SK-N-SH (cell line): ENCODE results near the gene CCDC102A. TPM values are rescaled to one million over a fixed set of nuclear protein-coding genes. Genes with fewer than 3 reads are reported as not detected.

Source experiments
- CTCF ChIA-PET: fragments of 300-600, 350-600 bp; formaldehyde crosslinking; extraction: SDS; loops from one replicate; lab custom pipeline; 2021; lab: Yijun Ruan, JAX
- POLR2A ChIA-PET: fragments of 350-600 bp; sonication (Branson Sonifier 250); formaldehyde crosslinking; extraction: SDS; loops from one replicate; lab custom pipeline; 2020; ENCODE audit warnings: antibody characterized with exemption, inconsistent platforms; lab: Yijun Ruan, JAX
- DNase-seq: peaks from one replicate; pipeline ENCODE4 v3.0.0; 2012
- H2AFZ ChIP-seq: fragments of 200-600 bp; sonication (generic); 2 replicates; pipeline ENCODE4 v1.8.1; 2016; ENCODE audit warnings: antibody characterized with exemption, mild to moderate bottlenecking, low read depth
- H3F3A ChIP-seq: fragments of 200-600 bp; sonication (generic); replicated peaks from 2 replicates; pipeline ENCODE3; 2016; ENCODE audit warnings: antibody characterized with exemption, mild to moderate bottlenecking; ENCODE audit not compliant: insufficient read depth
- H3K27ac ChIP-seq, 2 experiments: fragments of 200-500 bp in 1 of 2; fragments of 200-600 bp in 1 of 2; sonication (Bioruptor generic) in 1 of 2; sonication (generic), shearing (Covaris generic) in 1 of 2; 2 replicates each; pipeline versions ENCODE4 v1.5.1 to v1.6.1; 2014 to 2016; ENCODE audit warnings: low read depth in 2 of 2, inconsistent platforms in 1 of 2, low read length in 1 of 2, mild to moderate bottlenecking in 1 of 2, mixed read lengths in 1 of 2
- H3K27me3 ChIP-seq: fragments of 200-600 bp; sonication (generic), shearing (Covaris generic); 2 replicates; pipeline ENCODE4 v1.6.1; 2016; ENCODE audit warnings: mixed run types; ENCODE audit not compliant: insufficient read depth
- H3K36me3 ChIP-seq, 2 experiments: fragments of 200-500 bp in 1 of 2; fragments of 200-600 bp in 1 of 2; sonication (Bioruptor generic) in 1 of 2; sonication (generic) in 1 of 2; replicated peaks in 1 of 2; 2 replicates each; pipeline versions ENCODE3 to v1.5.1; 2014 to 2016; ENCODE audit warnings: low read length in 1 of 2, mild to moderate bottlenecking in 1 of 2; ENCODE audit not compliant: insufficient read depth in 2 of 2, control insufficient read depth in 1 of 2
- H3K4me1 ChIP-seq, 2 experiments: fragments of 200-500 bp in 1 of 2; fragments of 200-600 bp in 1 of 2; sonication (Bioruptor generic) in 1 of 2; sonication (generic), shearing (Covaris generic) in 1 of 2; 2 replicates each; pipeline versions ENCODE4 v1.5.1 to v1.6.1; 2014 to 2016; ENCODE audit warnings: low read depth in 1 of 2, low read length in 1 of 2, mixed run types in 1 of 2; ENCODE audit not compliant: insufficient read depth in 2 of 2, control insufficient read depth in 1 of 2
- H3K4me2 ChIP-seq: fragments of 200-600 bp; sonication (generic), shearing (Covaris generic); 2 replicates; pipeline ENCODE4 v1.6.1; 2017; ENCODE audit warnings: mixed run types
- H3K4me3 ChIP-seq, 2 experiments: fragments of 200-500 bp in 1 of 2; fragments of 200-600 bp in 1 of 2; sonication (Bioruptor generic) in 1 of 2; sonication (generic), shearing (Covaris generic) in 1 of 2; 2 replicates each; pipeline versions ENCODE4 v1.5.1 to v1.8.1; 2014 to 2016; ENCODE audit warnings: low read depth in 2 of 2, inconsistent platforms in 1 of 2, low read length in 1 of 2, mild to moderate bottlenecking in 1 of 2, mixed read lengths in 1 of 2, moderate library complexity in 1 of 2
- H3K79me2 ChIP-seq: fragments of 200-600 bp; sonication (generic); 2 replicates; pipeline ENCODE4 v1.8.1; 2017; ENCODE audit warnings: mild to moderate bottlenecking; ENCODE audit not compliant: insufficient read depth
- H3K9ac ChIP-seq: fragments of 200-600 bp; sonication (generic); 2 replicates; pipeline ENCODE4 v1.6.1; 2017; ENCODE audit warnings: mixed run types
- H3K9me2 ChIP-seq: fragments of 200-600 bp; sonication (generic); 2 replicates; pipeline ENCODE4 v1.6.1; 2017; ENCODE audit warnings: mixed run types
- H3K9me3 ChIP-seq: fragments of 200-600 bp; sonication (generic); 2 replicates; pipeline ENCODE4 v1.6.1; 2017; ENCODE audit warnings: mixed run types, mild to moderate bottlenecking, moderate library complexity
- H4K20me1 ChIP-seq: fragments of 200-600 bp; sonication (generic); 2 replicates; pipeline ENCODE4 v1.6.1; 2017; ENCODE audit warnings: mild to moderate bottlenecking, mixed run types; ENCODE audit not compliant: insufficient read depth
- CTCF ChIP-seq: fragments of 200-600 bp; sonication (generic); IDR thresholded peaks from 2 replicates; pipeline ENCODE4 v1.6.1; 2017; ENCODE audit warnings: antibody characterized with exemption, mild to moderate bottlenecking, moderate library complexity
- ELF1 ChIP-seq: IDR thresholded peaks from 2 replicates; pipeline ENCODE4 v1.4.0; 2012
- EP300 ChIP-seq, 2 experiments: IDR thresholded peaks; 2 replicates each; pipeline versions ENCODE4 v1.4.0 to v1.6.1; 2012; ENCODE audit warnings: borderline replicate concordance in 1 of 2, low read depth in 1 of 2, low read length in 1 of 2
- EZH2phosphoT487 ChIP-seq: fragments of 200-600 bp; sonication (generic); IDR thresholded peaks from 2 replicates; pipeline ENCODE4 v1.6.1; 2017; ENCODE audit warnings: low read depth, mixed run types, mild to moderate bottlenecking, antibody characterized with exemption, moderate library complexity, borderline replicate concordance
- FOXM1 ChIP-seq: IDR thresholded peaks from 2 replicates; pipeline ENCODE4 v1.4.0; 2012; ENCODE audit warnings: low read depth, mild to moderate bottlenecking
- GATA2 ChIP-seq: sonication (generic); formaldehyde crosslinking; IDR thresholded peaks from 2 replicates; pipeline ENCODE4 v1.5.0; 2020; ENCODE audit warnings: mild to moderate bottlenecking, missing genetic modification reagents
- JUND ChIP-seq: IDR thresholded peaks from 2 replicates; pipeline ENCODE4 v1.4.0; 2012
- MXI1 ChIP-seq: IDR thresholded peaks from 2 replicates; pipeline ENCODE4 v1.6.1; 2012; ENCODE audit warnings: mild to moderate bottlenecking, low read depth, low read length, improper control_type of control experiment
- NFIC ChIP-seq: IDR thresholded peaks from 2 replicates; pipeline ENCODE4 v1.4.0; 2012; ENCODE audit warnings: borderline replicate concordance
- POLR2AphosphoS5 ChIP-seq: IDR thresholded peaks from 2 replicates; pipeline ENCODE4 v1.6.1; 2012; ENCODE audit warnings: low read depth, low read length
- RCOR1 ChIP-seq: fragments of 150-350 bp; IDR thresholded peaks from 2 replicates; pipeline ENCODE4 v1.6.1; 2017; ENCODE audit warnings: antibody characterized with exemption, low read length
- RXRA ChIP-seq: IDR thresholded peaks from 2 replicates; pipeline ENCODE4 v1.4.0; 2012; ENCODE audit warnings: low read depth, mild to moderate bottlenecking, borderline replicate concordance
- TCF12 ChIP-seq: IDR thresholded peaks from 2 replicates; pipeline ENCODE4 v1.4.0; 2012
- USF1 ChIP-seq: IDR thresholded peaks from 2 replicates; pipeline ENCODE4 v1.4.0; 2012; ENCODE audit warnings: low read depth, borderline replicate concordance
- YY1 ChIP-seq: IDR thresholded peaks from 2 replicates; pipeline ENCODE4 v1.4.0; 2012; ENCODE audit warnings: low read depth, mild to moderate bottlenecking
- WGBS: methylation state at CpG from one replicate; pipeline ENCODE4 v1.1.6; 2017; ENCODE audit warnings: low lambda C conversion rate; 5-methylcytosine and 5-hydroxymethylcytosine counted together
- polyA plus RNA-seq, 3 experiments: library from polyadenylated mRNA; depleted of rRNA; stranded (reverse); fragments of >200 nt; gene quantifications; 2 replicates each; pipeline ENCODE4 v1.2.3, GENCODE V29; 2012
- TF ChIP-seq, protein P1 (sequence below): fragments of 150-350 bp; IDR thresholded peaks from 2 replicates; pipeline ENCODE4 v1.6.1; 2016; ENCODE audit warnings: mild to moderate bottlenecking, low read depth, low read length
- TF ChIP-seq, protein P2 (sequence below): IDR thresholded peaks from 2 replicates; pipeline ENCODE4 v1.4.0; 2012; ENCODE audit warnings: low read depth

Gene CCDC102A
- polyA plus RNA-seq, 1 of the 3 experiments (the other 2 are of a cell fraction), result 26.2 TPM

- TF ChIP-seq CTCF (no peak), TCF12 (no peak), NFIC (no peak)
These were observed 27.0 kb downstream of the CCDC102A start (continued) for GRCh38 chr16:57509231-57509923.

DNA sequence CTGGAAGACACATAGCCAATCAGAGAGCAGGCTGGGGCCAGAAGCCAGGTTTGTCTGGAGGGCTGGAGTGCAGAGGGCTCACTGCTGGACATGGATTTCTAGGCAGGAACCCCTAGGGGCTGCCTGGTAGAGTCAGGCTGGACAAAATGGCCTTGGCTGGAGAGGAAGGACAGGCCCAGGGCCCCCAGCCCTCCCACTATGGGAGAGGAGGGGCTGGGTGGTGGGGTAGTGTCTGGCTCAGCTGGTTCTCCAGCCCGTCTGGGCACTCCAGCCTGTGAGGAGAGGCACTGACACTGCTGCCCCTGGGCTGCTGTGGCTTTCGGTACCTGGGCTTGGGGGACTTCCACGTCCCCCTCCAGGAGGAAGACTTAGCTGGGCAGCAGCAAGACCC lies 28.3 kb downstream of the CCDC102A start:
- POLR2A ChIA-PET, result interaction anchor here (1.2 to 5.4 kb wide), 3 partner anchors 25 to 135 kb away, joined by 4 to 152 read pairs (median 52); partner anchors contain the start of genes CX3CL1 and DOK4
- no CpG with 5 or more reads among the region's 3 CpGs for WGBS
- DNase-seq, result peak; percentile 75
- CTCF ChIA-PET, result interaction anchor here (1.7 to 23.0 kb wide), 4 partner anchors 12 to 86 kb away, joined by 9 to 426 read pairs (median 185); partner anchors contain the start of genes DOK4 and POLR2C
- no peak overlapping the region for H2AFZ ChIP-seq
- H4K20me1 ChIP-seq, result no peaks in the 10 kb centered on the region
- no peak overlapping the region for H3K4me2 ChIP-seq
- peak overlapping the region in 1 of 2 experiments; percentile 99; a peak in 2 of 4 replicates for H3K27ac ChIP-seq
- no peaks in the 10 kb centered on the region for H3K27me3 ChIP-seq
- no peaks in the 10 kb centered on the region for H3K9me2 ChIP-seq
- H3K79me2 ChIP-seq, result no peaks in the 10 kb centered on the region
- H3F3A ChIP-seq, result no peaks in the 10 kb centered on the region
- no peak overlapping the region for H3K9ac ChIP-seq
- H3K4me3 ChIP-seq, result no peak overlapping the region
- no peaks in the 10 kb centered on the region for H3K9me3 ChIP-seq
- peaks cover 0 to 53% of the 10 kb centered on the region in 2 experiments; a peak in 1 of 4 replicates for H3K4me1 ChIP-seq
- TF ChIP-seq POLR2AphosphoS5 (no peak), GATA2 (no peak), EP300 (IDR thresholded peaks at IDR 0.05; ENCODE audit: borderline replicate concordance in 1 of 2, low read depth in 1 of 2, low read length in 1 of 2) (peak in 1 of 2 experiments; percentile 2; a peak in 1 of 4 replicates)
- TF ChIP-seq, protein P1, sequence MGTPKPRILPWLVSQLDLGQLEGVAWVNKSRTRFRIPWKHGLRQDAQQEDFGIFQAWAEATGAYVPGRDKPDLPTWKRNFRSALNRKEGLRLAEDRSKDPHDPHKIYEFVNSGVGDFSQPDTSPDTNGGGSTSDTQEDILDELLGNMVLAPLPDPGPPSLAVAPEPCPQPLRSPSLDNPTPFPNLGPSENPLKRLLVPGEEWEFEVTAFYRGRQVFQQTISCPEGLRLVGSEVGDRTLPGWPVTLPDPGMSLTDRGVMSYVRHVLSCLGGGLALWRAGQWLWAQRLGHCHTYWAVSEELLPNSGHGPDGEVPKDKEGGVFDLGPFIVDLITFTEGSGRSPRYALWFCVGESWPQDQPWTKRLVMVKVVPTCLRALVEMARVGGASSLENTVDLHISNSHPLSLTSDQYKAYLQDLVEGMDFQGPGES, result no peak
- H3K36me3 ChIP-seq, result no peaks in the 10 kb centered on the region

DNA sequence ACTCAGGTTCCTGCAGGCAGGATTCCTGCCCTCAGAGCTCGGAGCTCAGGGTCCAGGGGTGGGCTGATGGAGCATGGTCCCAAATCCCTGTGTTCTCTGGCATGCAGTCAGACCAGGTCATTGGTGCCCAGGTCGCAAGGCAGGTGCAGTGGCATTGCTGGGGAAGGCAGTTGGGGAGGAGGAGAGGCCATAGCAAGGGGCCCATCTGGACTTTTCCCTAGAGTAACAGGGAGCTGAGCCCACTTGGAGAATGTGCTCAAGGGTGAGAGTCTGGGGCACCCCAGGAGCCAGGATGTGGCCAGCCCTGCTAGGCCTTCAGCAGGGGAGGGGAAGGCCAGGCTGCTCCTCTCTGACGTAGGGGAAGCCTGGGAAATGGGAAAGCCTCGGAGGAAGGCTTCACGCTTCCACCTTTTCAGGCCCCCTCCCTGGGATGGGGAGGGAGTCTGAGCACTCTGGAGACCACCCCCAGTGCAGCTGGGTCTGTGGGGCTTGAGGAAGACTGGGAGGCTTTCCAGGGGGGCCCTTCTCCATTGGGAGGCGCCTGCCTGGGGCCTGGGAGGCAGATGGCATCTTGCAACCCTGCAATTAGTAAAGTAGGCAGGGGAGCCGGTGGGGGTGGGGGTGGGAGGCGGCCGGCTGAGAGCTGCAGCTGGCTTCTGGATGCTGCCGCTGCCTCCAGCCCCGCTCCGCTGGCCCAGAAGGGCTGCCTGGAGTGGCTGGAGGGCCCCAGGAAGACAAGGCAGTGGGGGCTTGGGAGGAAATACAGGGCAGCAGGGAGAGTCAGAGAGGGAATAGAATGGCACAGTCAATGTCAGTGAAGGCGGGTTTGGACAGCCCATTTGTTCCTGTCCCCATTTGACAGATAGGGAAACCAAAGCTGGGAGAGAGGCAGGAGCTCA lies 29.0 kb downstream of the CCDC102A start:
- H3K27ac ChIP-seq, result peak overlapping the region in 1 of 2 experiments; percentile 99; a peak in 3 of 4 replicates
- H4K20me1 ChIP-seq, result no peaks in the 10 kb centered on the region
- H3K9me2 ChIP-seq, result no peaks in the 10 kb centered on the region
- no peak overlapping the region for H2AFZ ChIP-seq
- H3K79me2 ChIP-seq, result no peaks in the 10 kb centered on the region
- no peak overlapping the region for H3K4me2 ChIP-seq
- no peak overlapping the region for H3K9ac ChIP-seq
- POLR2A ChIA-PET, result interaction anchor here (1.2 to 5.4 kb wide), 4 partner anchors 24 to 135 kb away, joined by 4 to 152 read pairs (median 28); partner anchors contain the start of genes CX3CL1, DOK4 and POLR2C
- no peaks in the 10 kb centered on the region for H3K9me3 ChIP-seq
- CTCF ChIA-PET, result interaction anchor here (1.7 to 23.0 kb wide), 4 partner anchors 13 to 86 kb away, joined by 9 to 426 read pairs (median 185); partner anchors contain the start of genes DOK4 and POLR2C
- H3K27me3 ChIP-seq, result no peaks in the 10 kb centered on the region
- H3K4me3 ChIP-seq, result no peak overlapping the region
- no peaks in the 10 kb centered on the region for H3F3A ChIP-seq
- no peaks in the 10 kb centered on the region for H3K36me3 ChIP-seq
- peaks cover 0 to 56% of the 10 kb centered on the region in 2 experiments; a peak in 1 of 4 replicates for H3K4me1 ChIP-seq
- 61% methylated on average over 9 of the region's 13 CpGs for WGBS
- peak; percentile 82 for DNase-seq
- TF ChIP-seq NFIC, result no peak
- TF ChIP-seq JUND, result no peak
- no peak for TF ChIP-seq POLR2AphosphoS5
- TF ChIP-seq, protein P2, sequence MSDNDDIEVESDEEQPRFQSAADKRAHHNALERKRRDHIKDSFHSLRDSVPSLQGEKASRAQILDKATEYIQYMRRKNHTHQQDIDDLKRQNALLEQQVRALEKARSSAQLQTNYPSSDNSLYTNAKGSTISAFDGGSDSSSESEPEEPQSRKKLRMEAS, result no peak
- TF ChIP-seq USF1, result no peak
- TF ChIP-seq, protein P1, result no peak
- TF ChIP-seq EZH2phosphoT487, result no peak
- no peak for TF ChIP-seq YY1
- TF ChIP-seq RCOR1, result no peak; the same call in 1 of the 2 replicates
- TF ChIP-seq FOXM1, result no peak
- no peak for TF ChIP-seq RXRA
- TF ChIP-seq MXI1, result no peak
- no peak for TF ChIP-seq ELF1
